Stimulated activated CD8-positive, alpha-beta memory T cell treated with anti-CD3 and anti-CD28 coated beads, Interleukin-12 subunit alpha, Interleukin-12 subunit beta, amount 100 ng/mL, for 24 hours (primary cell): ENCODE data around the gene PAX7.
"Not testable (repeated sequence)": the region's sequence is repeated elsewhere in the genome, so short reads cannot be mapped to it uniquely, and the experiment has no call there.

Experiments used
- DNase-seq: peaks from one replicate; pipeline ENCODE4 v3.0.0-alpha.2; 2020; ENCODE audit errors: extremely low read depth

PAX7 gene

DNA sequence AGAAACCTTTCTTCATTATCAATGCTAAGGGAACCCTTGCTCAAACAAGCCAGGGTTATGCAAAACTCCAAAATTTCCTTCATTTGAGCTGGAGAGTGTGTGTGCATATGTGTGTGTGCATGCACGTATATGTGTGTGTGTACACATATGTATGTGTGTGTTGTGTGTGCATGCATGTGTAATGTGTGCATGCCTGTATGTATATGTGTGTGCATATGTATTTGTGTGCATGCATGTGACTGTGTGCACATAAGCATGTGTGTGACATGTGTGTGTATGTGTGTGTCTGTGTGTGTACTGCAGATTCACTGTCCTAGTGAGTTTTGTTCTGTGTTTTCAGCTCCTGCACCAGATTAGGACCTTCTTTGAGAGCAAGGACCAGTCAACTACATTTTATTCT lies 28.2 kb downstream of the PAX7 start:
- no peak for DNase-seq

DNA sequence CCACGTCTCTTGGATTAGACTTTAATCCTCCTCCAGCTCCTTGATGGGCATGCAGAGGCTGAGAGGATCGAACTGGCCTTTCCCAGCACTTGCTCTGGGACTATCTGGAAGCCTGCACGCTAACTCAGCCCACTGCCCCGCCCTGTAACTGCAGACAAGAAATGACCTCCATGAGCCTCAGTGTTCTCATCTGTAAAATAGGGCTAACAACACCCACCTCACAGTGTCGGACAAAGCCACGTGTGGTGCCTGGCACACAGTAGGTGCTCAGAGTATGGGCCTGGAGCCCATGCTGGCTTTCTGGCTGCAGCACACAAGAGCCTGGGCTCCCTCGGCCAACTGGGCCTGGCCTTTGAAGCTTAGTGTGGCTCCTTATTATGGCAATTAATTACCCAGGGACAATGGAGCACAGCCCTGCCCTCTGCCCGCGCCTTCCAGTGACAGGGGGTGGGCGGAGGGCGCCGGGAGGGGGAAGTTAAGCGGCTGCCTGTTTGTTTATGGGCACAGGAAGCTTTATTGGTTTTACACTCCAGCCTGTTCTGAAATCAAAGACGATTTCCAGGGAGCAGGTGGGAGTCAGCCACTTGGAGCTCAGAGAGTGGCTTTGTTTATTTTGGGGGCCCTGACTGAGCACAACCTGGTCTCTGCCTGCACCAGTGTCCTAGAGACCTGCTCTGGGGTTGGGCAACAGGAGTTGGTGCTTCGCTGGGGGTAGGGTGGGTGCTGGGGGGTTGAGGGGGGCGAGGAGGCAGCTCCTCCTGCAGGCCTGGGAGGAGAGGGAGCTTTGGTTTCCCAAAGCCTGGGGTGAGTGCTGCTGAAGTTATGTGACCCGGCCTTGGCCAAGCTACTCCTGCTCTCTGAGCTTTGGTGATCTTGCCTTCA lies 31.0 kb downstream of the PAX7 start:
- DNase-seq: no peak

DNA sequence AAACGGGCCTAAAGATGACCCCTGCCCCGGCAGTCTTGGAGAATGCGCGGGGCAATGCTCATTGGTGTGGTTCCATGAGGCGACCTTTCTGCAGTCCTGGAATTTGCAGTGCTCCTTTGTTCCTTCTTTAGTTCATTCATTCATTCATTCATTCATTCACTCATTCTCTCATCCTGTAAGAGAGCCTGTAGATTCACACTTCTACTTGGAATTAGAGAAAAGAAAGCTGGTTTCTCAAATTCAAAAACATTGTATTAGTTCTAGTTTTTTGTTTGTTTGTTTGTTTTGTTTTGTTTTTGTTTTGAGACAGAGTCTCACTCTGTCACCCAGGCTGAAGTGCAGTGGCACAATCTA lies 31.6 kb downstream of the PAX7 start:
- DNase-seq: no peak

DNA sequence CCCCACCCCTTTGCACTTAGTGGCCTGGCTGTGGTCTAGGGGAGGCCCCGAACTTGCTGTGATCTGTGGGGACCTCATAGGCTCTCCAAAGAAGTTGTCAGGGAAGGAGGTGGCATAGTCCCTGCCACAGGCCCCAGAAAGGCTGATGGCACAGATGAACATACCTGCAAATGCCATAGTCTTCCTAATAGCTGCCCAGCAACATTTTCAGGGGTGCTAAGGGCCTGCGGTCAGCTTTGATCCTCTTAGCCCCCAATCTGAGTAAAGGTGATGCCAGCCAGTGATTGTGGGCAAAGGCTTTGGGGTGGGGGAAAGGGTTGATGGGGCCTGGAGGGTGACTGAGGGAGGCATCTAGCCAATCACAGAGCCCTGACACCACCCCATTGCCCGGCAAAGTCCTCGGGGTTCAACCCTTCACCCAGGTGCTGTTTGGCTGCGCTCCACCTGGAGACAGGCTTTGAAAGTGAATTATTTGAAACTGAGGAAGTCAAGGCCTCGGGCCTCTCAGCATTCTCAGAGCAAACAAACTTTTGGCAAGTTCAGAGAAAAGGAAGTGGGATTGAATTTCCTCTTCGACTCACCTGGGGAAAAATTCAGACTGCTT lies 35.8 kb downstream of the PAX7 start:
- DNase-seq: no peak

DNA sequence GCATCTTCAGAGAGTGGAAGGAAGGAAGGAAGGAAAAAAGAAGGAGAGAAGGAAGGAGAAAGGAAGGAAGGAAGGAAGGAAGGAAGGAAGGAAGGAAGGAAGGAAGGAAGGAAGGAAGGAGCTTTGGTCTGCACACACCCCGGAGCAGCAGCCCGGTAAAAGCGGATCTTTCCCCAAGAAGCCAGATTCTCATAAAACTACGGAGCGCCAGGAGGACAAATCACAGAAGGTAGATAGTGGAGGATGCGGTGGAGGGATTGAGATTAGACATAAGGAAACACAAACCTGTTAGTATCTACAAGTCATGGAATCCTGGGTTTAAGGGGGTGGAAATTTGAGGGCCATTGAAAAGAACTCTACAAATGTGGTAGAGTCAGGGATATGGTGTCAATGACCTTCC lies 36.7 kb downstream of the PAX7 start:
- DNase-seq: no peak

DNA sequence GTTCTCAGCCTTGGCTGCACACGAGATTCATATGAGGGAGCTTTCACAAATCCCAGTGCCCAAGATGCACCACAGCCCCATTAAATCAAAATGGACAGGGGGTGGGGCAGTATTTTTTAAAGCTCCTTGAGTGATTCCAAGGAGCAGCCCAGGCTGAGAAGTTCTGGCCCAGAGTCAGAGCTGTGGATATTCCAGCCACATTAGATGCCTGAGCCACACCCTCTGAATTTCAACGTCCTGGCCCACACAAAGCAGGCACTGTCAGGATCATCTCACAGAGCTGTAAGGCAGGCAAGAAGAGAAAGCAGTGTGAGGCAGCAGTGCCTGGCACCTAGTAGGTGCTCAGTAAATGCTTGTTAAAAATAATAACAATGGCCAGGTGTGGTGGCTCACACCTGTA lies 37.4 kb downstream of the PAX7 start:
- DNase-seq: no peak

DNA sequence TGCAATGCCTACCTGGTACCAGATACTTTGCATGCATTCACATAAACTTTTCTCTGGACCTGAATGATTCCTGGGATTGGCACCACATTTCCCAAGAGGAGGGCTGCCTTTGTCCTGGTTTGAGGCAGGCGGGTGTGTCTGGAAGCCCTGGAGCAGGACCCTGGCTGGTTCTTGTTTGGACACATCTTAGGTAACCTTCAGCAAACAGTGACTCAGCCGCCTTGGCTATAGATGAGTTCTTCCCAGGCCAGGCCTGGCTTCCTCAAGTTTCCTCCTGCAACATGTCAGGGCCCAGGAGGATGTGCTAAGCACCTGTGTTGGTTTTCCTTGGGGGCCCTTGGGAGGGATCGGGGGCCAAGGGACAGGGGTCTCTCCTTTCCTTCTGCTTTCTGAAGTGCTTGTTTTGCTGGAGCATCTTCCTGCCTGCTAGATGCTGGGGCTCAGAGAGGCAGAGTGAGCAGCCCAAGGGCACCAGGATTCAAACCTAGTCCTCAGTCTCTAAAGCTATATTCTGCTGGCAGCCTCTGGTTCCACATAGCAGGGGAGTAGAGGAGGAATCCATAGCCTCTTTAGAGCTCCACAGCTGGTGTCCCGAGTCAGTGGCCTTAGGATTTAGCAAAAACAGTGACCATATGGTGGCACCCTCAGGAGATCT lies 38.2 kb downstream of the PAX7 start:
- no peak for DNase-seq

DNA sequence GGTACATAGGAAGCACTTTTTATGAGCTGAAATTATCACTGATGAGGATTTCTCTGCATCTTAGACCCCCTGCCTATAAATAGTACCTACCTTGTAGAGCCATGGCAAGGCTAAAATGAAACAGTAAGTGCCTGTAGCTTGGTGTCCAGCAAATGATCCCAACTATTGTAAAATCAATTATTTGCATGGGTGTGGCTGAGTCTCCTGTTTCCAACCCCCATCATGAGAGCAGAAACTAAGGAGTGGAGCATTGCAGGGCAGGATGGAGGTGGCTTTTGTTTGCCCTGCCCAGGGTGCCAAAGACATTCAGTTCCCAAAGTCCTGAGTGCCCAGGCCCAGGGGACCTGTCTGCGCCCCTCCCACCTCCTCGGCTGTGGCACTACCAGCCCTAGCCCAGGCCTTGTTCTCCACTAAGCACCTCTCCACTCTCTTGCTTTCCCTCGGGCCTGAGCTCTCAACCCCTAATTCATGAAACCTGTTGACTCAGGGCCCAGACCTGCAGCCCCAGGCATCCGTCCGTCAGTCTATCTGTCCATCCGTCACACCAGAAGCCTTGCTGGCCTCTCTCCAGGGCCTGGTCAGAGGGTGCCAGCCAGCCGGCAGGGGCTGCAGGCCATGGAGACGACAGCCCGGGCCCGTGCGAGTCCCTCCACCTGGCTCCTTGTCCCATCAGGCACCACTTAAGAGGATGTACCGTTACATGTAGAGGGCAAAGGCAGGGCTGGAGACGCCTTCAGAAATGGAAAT lies 39.6 kb downstream of the PAX7 start:
- no peak for DNase-seq

DNA sequence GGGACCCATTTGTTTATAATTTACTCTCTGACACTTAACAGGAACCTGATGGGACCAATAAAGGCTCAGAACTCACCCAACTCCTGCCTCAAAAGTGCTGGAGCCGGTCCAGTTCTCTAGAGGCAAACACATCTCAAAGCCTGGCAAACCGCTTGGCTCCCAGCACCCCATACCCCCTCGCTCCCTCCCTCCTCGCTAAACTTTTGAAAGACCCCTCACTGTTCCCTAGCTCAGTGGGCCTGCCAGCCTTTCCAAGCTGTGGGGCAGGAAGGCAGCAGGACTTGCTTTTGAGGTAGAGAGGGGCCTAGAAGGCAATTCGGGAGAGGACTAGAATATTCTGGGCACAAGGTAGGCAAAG lies 40.2 kb downstream of the PAX7 start:
- no peak for DNase-seq

DNA sequence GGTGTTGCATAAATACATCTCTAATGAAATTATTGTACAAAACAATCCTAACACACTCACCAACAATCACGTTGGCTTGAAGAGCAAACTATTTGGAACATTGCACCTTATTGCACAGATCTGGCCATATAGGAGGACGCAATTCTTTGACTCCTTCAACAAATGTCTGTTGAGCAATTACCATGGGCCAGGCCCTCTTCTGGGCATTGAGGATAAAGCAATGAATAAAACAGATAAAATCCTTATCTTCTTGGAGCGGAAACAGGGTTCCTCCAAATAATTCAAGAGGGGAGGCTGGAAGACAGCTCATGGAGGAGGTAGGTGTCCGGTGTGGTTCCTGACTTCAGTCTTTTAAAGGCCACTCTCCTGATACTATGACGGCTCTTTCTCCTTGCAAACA lies 43.3 kb downstream of the PAX7 start:
- no peak for DNase-seq

DNA sequence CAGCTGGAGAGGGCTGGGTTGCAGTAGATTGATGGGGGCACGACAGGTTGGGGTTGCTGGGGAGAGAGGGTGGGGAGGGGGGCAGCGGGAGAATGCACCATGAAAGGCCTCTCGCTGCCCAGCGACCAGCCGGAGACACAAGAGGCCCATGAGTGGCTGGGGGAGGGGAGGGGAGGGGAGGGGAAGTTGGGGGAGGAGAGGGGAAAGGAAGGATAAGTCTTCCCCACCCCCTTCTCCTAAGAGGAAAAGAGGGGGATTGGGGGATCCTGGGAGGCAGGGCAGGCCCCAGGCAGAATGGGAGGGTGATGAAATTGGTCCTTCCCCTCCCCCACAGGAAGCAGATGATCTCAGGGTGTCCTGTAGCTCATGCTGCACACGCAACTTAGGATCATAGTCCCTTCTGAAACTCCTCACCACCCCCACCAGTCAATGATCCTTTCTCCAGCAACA lies 45.7 kb downstream of the PAX7 start:
- no peak for DNase-seq

DNA sequence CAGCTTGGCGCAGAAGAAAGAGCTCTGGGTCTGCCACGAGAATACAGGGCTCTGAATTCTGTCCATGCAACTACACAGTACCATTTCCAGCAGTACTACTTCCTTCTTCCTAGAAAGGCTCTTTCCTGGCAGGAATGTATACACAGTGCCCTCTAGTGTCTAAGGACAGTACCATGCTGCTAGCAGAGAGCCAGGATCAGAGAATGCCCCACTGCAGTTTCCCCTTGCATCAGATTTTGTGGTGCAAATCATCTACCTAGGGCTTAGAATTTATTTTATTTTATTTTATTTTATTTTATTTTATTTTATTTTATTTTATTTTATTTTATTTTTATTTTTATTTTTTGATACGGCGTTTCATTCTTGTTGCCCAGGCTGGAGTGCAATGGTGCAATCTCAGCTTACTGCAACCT lies 50.8 kb downstream of the PAX7 start:
- DNase-seq: no peak

DNA sequence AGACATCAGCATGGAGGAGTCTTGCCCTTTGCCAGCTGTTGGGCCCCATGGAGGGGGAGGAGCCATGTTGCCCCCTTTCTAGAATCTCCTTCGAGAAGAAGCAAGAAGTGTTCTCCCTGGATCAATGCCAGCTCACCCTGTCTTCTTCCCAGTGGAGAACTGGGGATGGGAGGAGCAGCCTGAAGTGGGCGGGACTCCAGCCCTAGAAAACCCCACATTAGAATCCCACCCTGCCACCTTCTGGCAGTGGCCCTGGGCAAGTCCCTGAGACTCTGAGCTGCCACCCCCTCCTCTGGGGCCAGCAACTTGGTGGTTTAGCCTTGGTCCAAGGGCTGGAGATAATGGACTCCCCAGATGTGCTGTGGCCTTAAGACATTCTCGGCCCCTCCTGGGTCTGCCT lies 51.7 kb downstream of the PAX7 start:
- no peak for DNase-seq

DNA sequence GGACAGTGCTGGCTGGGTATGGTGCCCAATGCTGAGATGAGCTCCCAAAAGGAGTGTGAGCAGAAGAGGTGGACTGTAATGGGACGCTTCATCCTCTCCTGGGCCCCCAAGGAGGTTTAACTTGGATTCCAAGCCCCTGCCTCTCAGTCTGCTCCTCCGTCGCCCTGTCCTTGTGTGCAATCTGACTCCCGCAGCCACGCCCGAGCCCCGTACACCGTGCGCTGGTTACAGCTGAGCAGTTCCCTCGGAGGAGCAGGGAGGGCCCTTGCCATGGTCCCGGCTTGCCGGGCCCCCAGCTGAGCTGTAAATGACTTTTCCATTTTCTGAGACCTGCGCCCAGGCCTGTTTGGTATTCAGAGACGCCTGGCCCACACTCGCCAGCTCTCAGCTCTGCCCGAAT lies 53.7 kb downstream of the PAX7 start:
- no peak for DNase-seq

DNA sequence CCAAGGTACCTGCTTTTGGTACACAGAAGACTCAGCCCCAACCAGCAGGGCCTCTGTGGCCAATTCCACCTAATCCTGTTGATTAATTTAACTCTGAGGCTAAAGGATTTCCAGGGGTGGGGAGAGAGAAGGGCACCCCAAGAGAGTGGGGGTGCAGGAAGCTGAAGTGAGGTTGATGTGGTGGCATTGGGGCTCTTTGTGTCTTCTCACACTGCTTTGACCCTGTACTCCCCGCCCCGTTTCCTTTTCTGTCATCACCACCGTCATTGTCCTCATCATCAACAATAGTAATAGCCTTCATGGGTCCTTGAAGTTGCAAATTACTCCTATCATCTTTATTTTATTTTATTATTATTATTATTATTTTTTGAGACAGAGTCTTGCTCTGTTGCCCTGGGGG lies 55.9 kb downstream of the PAX7 start:
- no peak for DNase-seq

DNA sequence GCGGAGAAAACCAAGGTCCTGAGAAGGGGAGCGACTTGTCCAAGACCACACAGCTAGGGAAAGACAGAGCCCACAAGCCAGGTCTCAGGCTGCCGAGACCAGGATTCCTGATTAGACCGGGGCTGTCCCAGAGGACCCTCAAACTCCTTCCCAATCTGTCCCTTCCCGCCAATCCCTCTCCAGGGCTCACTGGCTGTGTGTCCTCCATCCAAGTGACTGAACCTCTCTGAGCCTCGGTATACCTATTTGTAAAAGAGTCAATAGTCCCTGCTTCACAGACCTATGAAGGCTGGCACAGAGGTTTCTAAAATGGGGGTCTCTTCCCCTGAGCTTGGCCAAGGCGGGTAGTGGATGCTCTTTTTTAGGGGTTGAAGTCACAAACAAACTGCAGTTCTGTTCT lies 56.6 kb downstream of the PAX7 start:
- no peak for DNase-seq

DNA sequence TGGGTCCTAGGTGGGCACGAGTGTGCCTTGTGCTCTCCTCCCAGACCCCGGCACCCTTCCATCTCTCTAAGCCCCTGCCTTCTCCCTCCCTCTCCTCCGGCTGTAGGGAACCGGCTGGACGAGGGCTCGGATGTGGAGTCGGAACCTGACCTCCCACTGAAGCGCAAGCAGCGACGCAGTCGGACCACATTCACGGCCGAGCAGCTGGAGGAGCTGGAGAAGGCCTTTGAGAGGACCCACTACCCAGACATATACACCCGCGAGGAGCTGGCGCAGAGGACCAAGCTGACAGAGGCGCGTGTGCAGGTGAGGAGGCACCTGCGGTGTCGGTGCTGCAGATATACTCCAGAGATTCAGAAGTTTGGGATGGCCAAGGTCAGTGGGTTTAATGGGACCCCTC lies 61.0 kb downstream of the PAX7 start:
- no peak for DNase-seq

DNA sequence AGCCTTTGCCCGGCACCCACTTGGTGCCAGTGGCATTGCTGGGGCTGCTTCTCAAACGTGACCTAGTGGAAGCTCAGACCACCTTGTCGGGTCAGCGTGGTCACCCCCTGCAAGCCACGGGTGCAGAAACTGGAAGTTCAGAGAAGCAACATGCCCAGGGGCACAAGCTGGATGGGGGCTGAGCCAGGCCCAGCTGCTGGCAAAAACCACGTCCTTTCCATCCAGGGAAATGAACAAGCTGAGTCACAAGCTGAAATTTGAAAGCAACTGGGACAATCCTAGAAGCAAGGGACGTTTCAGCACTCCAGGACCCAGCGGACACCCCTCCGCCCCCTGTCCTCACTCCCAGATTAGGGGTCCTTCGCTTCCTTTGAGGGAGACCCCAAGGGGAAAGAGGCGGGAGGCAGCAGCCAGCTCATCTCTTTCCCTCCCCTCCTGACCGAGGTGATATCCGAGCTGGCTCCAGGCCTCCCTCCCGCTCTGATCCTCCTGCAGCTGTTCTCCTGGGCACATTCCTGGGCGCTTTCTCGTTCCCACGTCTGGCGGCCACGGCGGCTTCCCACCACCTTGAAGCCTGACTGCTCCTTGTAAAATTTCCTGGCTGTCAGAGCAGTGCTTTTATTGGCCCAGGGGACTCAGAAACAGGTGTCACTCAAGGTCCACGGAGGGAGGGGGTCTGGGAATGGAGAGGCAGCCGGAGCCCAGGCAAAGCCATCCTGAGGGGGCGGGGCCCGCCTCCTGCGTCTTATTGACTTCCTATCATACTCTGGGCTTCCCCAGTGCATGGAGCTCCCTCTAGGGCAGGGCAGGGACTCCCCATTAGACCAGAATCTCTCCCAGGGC lies 62.8 kb downstream of the PAX7 start:
- no peak for DNase-seq

DNA sequence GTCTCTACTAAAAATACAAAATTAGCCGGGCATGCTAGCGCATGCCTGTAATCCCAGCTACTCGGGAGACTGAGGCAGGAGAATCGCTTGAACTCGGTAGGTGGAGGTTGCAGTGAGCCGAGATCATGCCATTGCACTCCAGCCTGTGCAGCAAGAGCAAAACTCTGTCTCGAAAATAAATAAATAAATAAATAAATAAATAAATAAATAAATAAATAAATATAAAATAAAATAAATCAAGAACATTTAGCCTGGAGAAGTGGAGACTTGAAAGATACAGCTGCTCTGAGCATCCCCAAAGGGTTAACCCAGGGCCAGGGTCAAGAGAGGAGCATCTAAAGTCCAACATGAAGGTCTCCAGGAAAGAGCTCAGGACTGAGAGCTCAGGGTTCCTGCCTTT lies 63.6 kb downstream of the PAX7 start:
- not testable (repeated sequence) for DNase-seq

DNA sequence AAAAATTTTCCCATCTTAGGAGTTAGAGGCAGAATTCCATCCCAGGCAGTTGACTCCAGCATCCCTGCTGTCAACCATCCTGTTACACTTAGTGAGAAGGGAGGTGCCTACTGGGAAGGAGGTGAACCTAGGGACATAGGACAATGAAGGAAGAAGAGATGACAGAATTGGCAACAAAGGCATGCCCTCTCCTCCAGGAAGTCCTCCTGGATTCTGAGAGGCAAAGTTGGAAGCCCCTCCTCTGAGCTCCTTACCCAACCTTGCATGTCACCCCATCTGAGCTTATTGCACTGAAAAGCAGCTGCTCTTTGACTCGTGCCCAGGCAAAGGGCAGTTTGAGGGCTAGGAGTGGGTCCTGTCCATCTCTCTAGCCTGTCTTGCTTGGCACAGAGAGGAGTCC lies 66.9 kb downstream of the PAX7 start:
- DNase-seq: no peak

DNA sequence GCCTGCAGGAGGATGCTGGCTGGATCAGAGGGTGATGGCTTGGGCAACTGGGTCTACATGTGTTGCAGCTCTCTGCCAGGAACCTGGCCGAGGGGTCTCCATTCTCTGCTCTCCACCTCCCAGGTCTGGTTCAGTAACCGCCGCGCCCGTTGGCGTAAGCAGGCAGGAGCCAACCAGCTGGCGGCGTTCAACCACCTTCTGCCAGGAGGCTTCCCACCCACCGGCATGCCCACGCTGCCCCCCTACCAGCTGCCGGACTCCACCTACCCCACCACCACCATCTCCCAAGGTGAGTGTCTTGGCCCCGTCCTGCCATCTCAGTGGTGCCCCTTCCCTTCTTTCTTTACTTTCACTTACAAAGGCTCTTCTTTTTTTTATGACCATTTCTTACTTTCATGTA lies 69.9 kb downstream of the PAX7 start:
- DNase-seq: no peak

DNA sequence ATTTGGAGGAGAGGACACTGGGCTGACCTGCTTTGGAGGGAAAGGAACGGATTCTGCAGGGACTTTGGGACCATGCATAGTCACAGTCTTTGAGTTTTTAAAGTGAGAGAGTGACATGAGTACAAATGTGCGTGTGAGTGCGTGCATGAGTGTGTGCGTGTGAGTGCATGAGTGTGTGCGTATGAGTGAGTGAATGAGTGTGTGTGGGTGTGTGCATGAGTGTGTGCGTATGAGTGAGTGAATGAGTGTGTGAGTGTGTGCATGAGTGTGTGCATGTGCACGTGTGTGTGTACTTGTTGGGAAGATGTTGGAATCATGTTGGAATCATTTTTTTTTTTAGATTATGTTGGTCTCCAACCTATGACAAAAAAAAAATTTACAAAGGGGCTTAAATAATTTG lies 70.5 kb downstream of the PAX7 start:
- DNase-seq: no peak
